HG03175 (cell line): ENCODE measurements around the gene ARHGAP12.
"Not testable (repeated sequence)": the region's sequence is repeated elsewhere in the genome, so short reads cannot be mapped to it uniquely, and the experiment has no call there.

Experiments
- ATAC-seq: cut with Tn5 transposase; IDR thresholded peaks from one replicate; pipeline ENCODE4 v1.9.1; 2021; ENCODE audit warnings: mild to moderate bottlenecking, moderate library complexity; ENCODE audit not compliant: unreplicated experiment

The ARHGAP12 gene

GRCh38 chr10:31928549-31929260 is at the start of gene ARHGAP12:
TSS of gene ARHGAP12 (minus strand) at chr10:31928831. CDS start at chr10:31908855, 19,976 bp downstream.
- peak; percentile 73 for ATAC-seq

GRCh38 chr10:31978156-31978483 is 49.5 kb upstream of the ARHGAP12 start:
- no peak for ATAC-seq

- ATAC-seq = peak; percentile 63
These were observed 49.0 kb upstream of the ARHGAP12 start for GRCh38 chr10:31977440-31978155.

DNA sequence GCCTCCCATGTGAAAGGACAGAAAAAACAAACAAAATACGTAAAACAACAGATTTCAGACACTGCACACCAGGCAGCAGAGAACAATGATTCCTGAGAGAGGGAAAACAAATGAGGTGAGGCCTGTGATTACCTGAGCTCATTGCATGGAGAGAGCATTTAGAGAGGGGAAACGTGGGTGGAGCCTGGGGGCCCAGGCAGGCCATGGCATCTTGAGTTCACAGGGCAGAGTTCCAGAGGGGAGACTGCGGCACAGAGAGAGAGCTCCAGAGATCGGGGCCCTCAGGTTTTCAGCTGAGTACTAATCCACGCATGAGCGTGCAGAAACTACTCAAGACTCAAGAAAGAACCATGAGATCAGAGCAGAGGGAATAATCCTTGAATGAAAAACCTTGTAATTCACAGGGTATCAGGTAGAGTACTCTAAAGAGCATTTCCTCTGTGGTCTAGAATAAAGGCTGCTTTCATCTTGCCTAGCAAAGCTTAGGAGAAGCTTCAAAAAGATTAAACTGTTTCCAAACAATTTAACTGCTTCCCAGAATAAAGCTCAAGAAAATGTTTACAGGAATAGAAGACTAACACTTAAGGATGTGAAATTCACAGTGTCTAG is 46.6 kb upstream of the ARHGAP12 start:
- ATAC-seq = no peak

DNA sequence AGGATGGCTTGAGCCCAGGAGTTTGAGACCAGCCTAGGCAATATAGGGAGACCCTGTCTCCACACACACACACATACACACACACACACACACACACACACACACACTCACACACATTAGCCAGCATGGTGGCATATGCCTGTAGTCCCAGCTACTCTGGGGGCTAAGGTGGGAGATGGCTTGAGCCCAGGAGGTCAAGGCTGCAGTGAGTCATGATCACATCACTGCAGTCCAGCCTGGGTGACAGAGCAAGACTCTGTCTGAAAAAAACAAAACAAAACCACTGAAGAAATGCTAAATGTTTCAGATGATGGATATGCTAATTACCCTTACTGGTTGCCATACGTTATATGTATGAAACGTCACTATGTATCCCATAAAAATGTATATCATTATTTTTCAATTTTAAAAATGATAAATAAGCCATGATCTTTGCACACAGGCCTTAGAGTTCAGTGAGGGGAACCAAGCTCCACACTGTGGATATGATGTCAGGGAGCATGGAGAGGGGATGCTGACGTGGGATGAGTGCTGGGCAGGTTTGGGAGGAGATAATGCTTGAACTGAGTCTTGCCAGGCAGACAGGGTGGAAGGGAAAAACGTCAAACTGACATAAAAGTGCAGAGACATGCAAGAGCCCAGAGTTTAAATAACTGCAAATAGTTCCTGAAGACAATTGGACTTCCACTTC is 45.9 kb upstream of the ARHGAP12 start:
- no peak for ATAC-seq

- ATAC-seq = no peak
These were observed 43.9 kb upstream of the ARHGAP12 start for GRCh38 chr10:31972519-31973041.

GRCh38 chr10:31969847-31970246 is 41.2 kb upstream of the ARHGAP12 start:
- ATAC-seq = not testable (repeated sequence)

- ATAC-seq = no peak
These were observed 35.0 kb upstream of the ARHGAP12 start for GRCh38 chr10:31963589-31963980.

- no peak for ATAC-seq
These were observed 34.4 kb upstream of the ARHGAP12 start for GRCh38 chr10:31962826-31963588.

DNA sequence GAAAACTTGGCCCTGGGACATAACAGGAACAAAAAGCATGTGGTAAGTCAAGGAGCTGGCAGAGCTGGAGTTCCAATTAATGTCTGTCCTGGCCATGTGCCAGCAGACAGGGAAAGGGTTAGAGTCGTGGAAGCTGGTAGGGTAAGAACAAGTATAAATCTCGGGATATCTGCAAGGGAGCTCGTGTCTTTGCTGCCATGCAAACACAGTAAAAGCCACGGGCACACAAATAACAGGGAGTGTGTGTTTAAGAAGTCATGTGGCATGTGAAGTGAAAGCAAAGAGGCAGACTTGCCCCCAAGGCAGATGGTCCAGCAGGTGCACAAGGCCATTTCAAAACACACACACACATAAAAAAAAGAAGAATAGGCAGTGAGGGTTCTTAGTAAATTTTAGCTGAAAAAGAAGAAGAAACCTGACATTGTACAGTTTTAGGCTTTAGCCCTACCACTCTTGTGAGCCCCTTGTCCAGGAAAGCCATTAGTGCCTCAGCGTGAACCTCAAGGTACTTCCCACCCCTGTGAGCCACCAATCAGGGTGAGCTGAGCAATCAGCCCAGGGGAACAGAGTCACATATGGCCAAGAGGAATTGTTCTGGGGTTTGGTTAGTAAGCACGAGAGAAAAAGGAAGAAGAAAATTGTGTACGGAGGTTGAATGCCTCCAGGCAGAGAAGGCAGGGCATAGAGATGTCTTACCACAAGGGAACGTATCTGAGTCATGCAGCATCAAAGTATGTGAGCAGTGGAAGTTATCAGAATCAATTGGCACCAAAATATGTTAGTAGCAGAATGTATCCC is 32.8 kb upstream of the ARHGAP12 start:
- no peak for ATAC-seq

GRCh38 chr10:31959461-31960173 is 31.0 kb upstream of the ARHGAP12 start:
- ATAC-seq = no peak

DNA sequence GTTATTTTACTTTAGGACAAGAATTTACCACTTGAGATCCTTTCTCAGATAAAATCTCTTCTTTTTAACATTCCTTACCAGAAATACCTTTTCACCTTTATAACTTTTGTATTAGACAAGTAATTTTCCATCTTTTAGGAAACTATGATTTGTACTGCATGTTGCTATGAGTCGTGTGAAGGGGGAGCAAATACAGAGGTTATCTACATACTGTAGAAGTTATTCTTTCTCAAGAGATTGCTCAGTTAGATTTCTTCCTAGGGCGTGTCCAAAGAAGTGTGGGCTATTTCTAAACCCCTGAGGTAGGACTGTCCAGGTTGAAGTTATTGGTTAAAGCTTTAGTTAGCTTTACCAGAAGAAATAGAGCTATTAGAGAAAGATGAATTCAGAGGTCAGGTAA is 30.2 kb upstream of the ARHGAP12 start:
- no peak for ATAC-seq

DNA sequence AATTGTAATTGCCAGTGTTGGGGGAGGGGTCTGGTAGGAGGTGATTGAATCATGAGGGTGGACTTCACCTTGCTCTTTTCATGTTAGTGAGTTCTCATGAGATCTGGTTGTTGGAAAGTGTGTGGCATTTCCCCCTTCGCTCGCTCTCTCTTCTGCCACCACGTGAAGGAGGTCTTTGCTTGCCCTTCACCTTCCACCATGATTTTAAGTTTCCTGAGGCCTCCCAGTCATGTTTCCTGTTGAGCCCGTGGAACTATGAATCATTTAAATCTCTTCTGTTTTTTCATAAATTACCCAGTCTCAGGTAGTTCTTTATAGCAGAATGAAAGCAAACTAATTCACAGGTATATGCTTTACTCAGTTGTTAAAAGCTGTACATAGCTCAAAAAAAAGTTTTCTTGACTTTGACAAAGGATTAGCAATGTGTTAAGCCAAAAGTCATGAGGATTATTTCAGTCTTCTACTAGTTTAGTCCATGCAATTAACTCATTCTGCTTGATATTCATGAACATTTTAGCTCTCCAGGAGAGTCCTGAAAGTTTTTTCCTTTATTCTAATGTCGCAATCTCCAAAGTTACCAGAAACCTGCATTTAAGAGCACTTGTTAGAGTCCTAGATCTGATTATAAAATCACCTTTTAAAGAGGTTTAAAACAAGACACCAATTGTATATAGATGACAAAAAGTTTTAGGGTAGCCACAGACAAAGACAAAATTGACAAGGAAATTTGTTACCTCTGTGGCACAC is 27.7 kb upstream of the ARHGAP12 start:
- no peak for ATAC-seq

GRCh38 chr10:31954410-31955191 is 26.0 kb upstream of the ARHGAP12 start:
- no peak for ATAC-seq

- ATAC-seq = no peak
These were observed 24.8 kb upstream of the ARHGAP12 start for GRCh38 chr10:31953480-31953879.

DNA sequence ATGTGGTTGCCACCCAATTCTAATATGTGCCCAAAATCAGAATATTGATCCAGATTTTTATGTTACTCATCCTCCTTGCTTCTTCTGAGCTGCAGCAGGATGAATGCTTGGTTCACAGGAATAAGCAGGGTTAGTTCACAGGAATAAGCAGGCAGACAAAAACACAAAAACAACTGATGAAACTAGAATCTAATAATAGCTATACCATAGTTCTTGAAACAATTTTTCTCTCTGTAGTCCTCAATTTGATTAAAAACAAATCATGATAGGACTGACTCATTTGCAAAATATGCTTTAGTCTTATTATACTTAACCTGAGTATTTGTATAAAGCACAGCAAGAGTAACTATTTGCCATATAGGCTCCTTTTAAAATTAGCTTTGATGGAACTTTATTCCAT is 24.4 kb upstream of the ARHGAP12 start:
- no peak for ATAC-seq

GRCh38 chr10:31952066-31952465 is 23.4 kb upstream of the ARHGAP12 start:
- ATAC-seq = no peak

- ATAC-seq = no peak
These were observed 20.6 kb upstream of the ARHGAP12 start for GRCh38 chr10:31949266-31949665.
